Measurements from ENCODE around the gene SLC25A15.

Gene SLC25A15

GRCh38 chr13:40779049-40779448 lies 10.4 kb upstream of the SLC25A15 start:
- TF ChIP-seq ZNF221 (tag by site-specific recombination; IDR thresholded peaks at IDR 0.05; ENCODE audit: borderline replicate concordance), result no peak
- no peak for TF ChIP-seq ZNF274 (IDR thresholded peaks at IDR 0.05; ENCODE audit: low read length)
- TF ChIP-seq ZNF274 (tag by site-specific recombination; IDR thresholded peaks at IDR 0.05; ENCODE audit: borderline replicate concordance), result no peak
- TF ChIP-seq ZNF133 (tag by site-specific recombination; IDR thresholded peaks at IDR 0.05), result no peak
- no peak for TF ChIP-seq ZNF121 (tag by site-specific recombination; IDR thresholded peaks at IDR 0.05)
- no peak for TF ChIP-seq WT1 (tag by site-specific recombination; IDR thresholded peaks at IDR 0.05)
- no peak for TF ChIP-seq HOXA7 (CRISPR knock-in tag; IDR thresholded peaks at IDR 0.05; ENCODE audit: borderline replicate concordance)
- TF ChIP-seq ZNF548 (tag by site-specific recombination; IDR thresholded peaks at IDR 0.05), result no peak
- no peak for TF ChIP-seq ZNF585B (tag by site-specific recombination; IDR thresholded peaks at IDR 0.05)
- TF ChIP-seq HOXD13 (CRISPR knock-in tag; IDR thresholded peaks at IDR 0.05; ENCODE audit: borderline replicate concordance), result no peak
- TF ChIP-seq SP3 (tag by site-specific recombination; IDR thresholded peaks at IDR 0.05), result no peak
- TF ChIP-seq ZSCAN5A (tag by site-specific recombination; IDR thresholded peaks at IDR 0.05), result no peak
- TF ChIP-seq, protein P1, sequence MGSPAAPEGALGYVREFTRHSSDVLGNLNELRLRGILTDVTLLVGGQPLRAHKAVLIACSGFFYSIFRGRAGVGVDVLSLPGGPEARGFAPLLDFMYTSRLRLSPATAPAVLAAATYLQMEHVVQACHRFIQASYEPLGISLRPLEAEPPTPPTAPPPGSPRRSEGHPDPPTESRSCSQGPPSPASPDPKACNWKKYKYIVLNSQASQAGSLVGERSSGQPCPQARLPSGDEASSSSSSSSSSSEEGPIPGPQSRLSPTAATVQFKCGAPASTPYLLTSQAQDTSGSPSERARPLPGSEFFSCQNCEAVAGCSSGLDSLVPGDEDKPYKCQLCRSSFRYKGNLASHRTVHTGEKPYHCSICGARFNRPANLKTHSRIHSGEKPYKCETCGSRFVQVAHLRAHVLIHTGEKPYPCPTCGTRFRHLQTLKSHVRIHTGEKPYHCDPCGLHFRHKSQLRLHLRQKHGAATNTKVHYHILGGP (tag by site-specific recombination; IDR thresholded peaks at IDR 0.05), result no peak
- TF ChIP-seq ZNF571 (tag by site-specific recombination; IDR thresholded peaks at IDR 0.05), result no peak
- no peak for TF ChIP-seq ZNF600 (tag by site-specific recombination; IDR thresholded peaks at IDR 0.05)
- TF ChIP-seq, protein P2, sequence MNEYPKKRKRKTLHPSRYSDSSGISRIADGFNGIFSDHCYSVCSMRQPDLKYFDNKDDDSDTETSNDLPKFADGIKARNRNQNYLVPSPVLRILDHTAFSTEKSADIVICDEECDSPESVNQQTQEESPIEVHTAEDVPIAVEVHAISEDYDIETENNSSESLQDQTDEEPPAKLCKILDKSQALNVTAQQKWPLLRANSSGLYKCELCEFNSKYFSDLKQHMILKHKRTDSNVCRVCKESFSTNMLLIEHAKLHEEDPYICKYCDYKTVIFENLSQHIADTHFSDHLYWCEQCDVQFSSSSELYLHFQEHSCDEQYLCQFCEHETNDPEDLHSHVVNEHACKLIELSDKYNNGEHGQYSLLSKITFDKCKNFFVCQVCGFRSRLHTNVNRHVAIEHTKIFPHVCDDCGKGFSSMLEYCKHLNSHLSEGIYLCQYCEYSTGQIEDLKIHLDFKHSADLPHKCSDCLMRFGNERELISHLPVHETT (tag by site-specific recombination; IDR thresholded peaks at IDR 0.05), result no peak
- TF ChIP-seq ZBTB1 (tag by site-specific recombination; IDR thresholded peaks at IDR 0.05), result no peak
- ChIA-PET CTCF (interaction anchor here (0.6 to 2.7 kb wide), 4 partner anchors 9 to 1094 kb away, joined by 3 to 6 read pairs (median 3); no protein-coding TSS in a partner anchor), POLR2A (interaction anchor here (1.3 kb wide), 1 partner anchor 10 kb away, joined by 3 read pairs; the partner anchor contains the start of gene SLC25A15)
- Histone ChIP-seq H3K27ac (ENCODE audit: extremely low read depth, low read depth, low read length) (no peak overlapping the region), H3K9me3 (ENCODE audit: control insufficient read depth, insufficient read depth, low read depth, low read length) (no peaks in the 10 kb centered on the region), H3K4me3 (ENCODE audit: low read depth, low read length) (no peak overlapping the region), H3K36me3 (ENCODE audit: control insufficient read depth in 2 of 2, insufficient read depth in 1 of 2, low read length in 2 of 2) (no peaks in the 10 kb centered on the region), H3K4me1 (ENCODE audit: control insufficient read depth, insufficient read depth, low read length) (no peaks in the 10 kb centered on the region)

DNA sequence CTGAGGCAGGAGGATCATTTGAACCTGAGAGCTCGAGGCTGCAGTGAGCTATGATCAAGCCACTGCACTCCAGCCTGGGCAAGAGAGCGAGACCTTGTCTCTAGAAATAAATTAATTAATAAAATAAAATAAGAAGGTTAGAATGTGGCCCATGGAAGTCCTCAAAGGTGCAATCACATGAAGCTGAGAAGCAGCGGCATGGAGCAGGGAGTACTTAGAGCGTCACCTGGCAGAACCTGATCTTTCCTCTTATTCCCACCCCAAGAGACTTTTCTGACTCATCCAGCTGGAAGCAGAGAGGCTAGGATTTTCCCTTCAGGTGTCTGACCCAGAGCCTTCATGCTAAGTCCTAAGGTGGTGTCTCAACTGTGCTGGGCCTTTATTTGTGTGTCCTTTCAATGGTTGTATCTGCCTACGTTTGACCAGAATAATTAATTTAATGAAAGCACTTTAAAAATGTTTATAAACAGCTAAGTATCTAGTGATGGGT lies 9.6 kb upstream of the SLC25A15 start:
- Histone ChIP-seq H3K4me3 (ENCODE audit: low read depth, low read length) (no peak overlapping the region), H3K4me1 (ENCODE audit: control insufficient read depth, insufficient read depth, low read length) (no peaks in the 10 kb centered on the region), H3K36me3 (ENCODE audit: control insufficient read depth in 2 of 2, insufficient read depth in 1 of 2, low read length in 2 of 2) (no peaks in the 10 kb centered on the region), H3K9me3 (ENCODE audit: control insufficient read depth, insufficient read depth, low read depth, low read length) (no peaks in the 10 kb centered on the region), H3K27ac (ENCODE audit: extremely low read depth, low read depth, low read length) (no peak overlapping the region)
- POLR2A ChIA-PET, result interaction anchor here (1.3 kb wide), 1 partner anchor 10 kb away, joined by 3 read pairs; the partner anchor contains the start of gene SLC25A15
- CTCF ChIA-PET, result interaction anchor here (0.6 to 2.7 kb wide), 10 partner anchors 8 to 1094 kb away, joined by 3 to 6 read pairs (median 3); no protein-coding TSS in a partner anchor
- TF ChIP-seq ZNF660 (tag by site-specific recombination; IDR thresholded peaks at IDR 0.05) (no peak), BCL11A (tag by site-specific recombination; IDR thresholded peaks at IDR 0.05; ENCODE audit: low read depth) (no peak), ZNF664 (tag by site-specific recombination; IDR thresholded peaks at IDR 0.05) (no peak), ZNF510 (tag by site-specific recombination; IDR thresholded peaks at IDR 0.05; ENCODE audit: insufficient replicate concordance) (no peak), ZXDB (tag by site-specific recombination; IDR thresholded peaks at IDR 0.05) (no peak), ZNF521 (tag by site-specific recombination; IDR thresholded peaks at IDR 0.05) (no peak), ZNF19 (tag by site-specific recombination; IDR thresholded peaks at IDR 0.05; ENCODE audit: low read depth) (no peak), ZNF146 (tag by site-specific recombination; IDR thresholded peaks at IDR 0.05) (no peak), ZNF791 (tag by site-specific recombination; IDR thresholded peaks at IDR 0.05) (no peak), ZNF654 (tag by site-specific recombination; IDR thresholded peaks at IDR 0.05; ENCODE audit: low read depth) (no peak), ZNF48 (tag by site-specific recombination; IDR thresholded peaks at IDR 0.05) (no peak), ZNF114 (tag by site-specific recombination; IDR thresholded peaks at IDR 0.05) (no peak)
- TF ChIP-seq, protein P3, sequence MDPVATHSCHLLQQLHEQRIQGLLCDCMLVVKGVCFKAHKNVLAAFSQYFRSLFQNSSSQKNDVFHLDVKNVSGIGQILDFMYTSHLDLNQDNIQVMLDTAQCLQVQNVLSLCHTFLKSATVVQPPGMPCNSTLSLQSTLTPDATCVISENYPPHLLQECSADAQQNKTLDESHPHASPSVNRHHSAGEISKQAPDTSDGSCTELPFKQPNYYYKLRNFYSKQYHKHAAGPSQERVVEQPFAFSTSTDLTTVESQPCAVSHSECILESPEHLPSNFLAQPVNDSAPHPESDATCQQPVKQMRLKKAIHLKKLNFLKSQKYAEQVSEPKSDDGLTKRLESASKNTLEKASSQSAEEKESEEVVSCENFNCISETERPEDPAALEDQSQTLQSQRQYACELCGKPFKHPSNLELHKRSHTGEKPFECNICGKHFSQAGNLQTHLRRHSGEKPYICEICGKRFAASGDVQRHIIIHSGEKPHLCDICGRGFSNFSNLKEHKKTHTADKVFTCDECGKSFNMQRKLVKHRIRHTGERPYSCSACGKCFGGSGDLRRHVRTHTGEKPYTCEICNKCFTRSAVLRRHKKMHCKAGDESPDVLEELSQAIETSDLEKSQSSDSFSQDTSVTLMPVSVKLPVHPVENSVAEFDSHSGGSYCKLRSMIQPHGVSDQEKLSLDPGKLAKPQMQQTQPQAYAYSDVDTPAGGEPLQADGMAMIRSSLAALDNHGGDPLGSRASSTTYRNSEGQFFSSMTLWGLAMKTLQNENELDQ (tag by site-specific recombination; IDR thresholded peaks at IDR 0.05; ENCODE audit: low read depth), result no peak
